ENCODE measurements around the gene NPC1.

- TF ChIP-seq EZH2 (IDR thresholded peaks at IDR 0.05; ENCODE audit: borderline replicate concordance, low read length) (no peak), CTCF (IDR thresholded peaks at IDR 0.05; ENCODE audit: low read length) (no peak)
Observed at GRCh38 chr18:23506393-23506792, 79.9 kb downstream of the NPC1 start.
